SJCRH30 (cell line): ENCODE measurements around the gene PITPNC1. TPM values are rescaled to one million over a fixed set of nuclear protein-coding genes. Genes with fewer than 3 reads are reported as not detected.
"Not testable (repeated sequence)": the region's sequence is repeated elsewhere in the genome, so short reads cannot be mapped to it uniquely, and the experiment has no call there.

Experiments
- DNase-seq, 2 experiments: peaks; one replicate each; pipeline ENCODE4 v3.0.0-alpha.2; 2015 to 2020
- H3K27ac ChIP-seq: fragments of 250-450 bp; sonication (Bioruptor Pico); 2 replicates; pipeline ENCODE4 v1.5.1; 2020; ENCODE audit warnings: mild to moderate bottlenecking, moderate library complexity
- H3K27me3 ChIP-seq: fragments of 250-450 bp; sonication (Bioruptor Pico); 2 replicates; pipeline ENCODE4 v1.5.1; 2020; ENCODE audit warnings: mild to moderate bottlenecking, moderate library complexity
- H3K36me3 ChIP-seq: fragments of 250-450 bp; sonication (Bioruptor Pico); 2 replicates; pipeline ENCODE4 v1.5.1; 2020; ENCODE audit warnings: mild to moderate bottlenecking, moderate library complexity
- H3K4me1 ChIP-seq: fragments of 250-450 bp; sonication (Bioruptor Pico); 2 replicates; pipeline ENCODE4 v1.5.1; 2020; ENCODE audit warnings: mild to moderate bottlenecking, moderate library complexity
- H3K4me3 ChIP-seq: fragments of 250-450 bp; sonication (Bioruptor Pico); 2 replicates; pipeline ENCODE4 v1.5.1; 2020; ENCODE audit warnings: mild to moderate bottlenecking, moderate library complexity
- H3K9me3 ChIP-seq: fragments of 250-450 bp; sonication (Bioruptor Pico); replicated peaks from 2 replicates; pipeline ENCODE4 v1.5.1; 2020; ENCODE audit warnings: mild to moderate bottlenecking, moderate library complexity
- total RNA-seq: library from RNA; depleted of rRNA; stranded (reverse); fragments of >200 nt; shearing (Covaris generic); gene quantifications from 2 replicates; pipeline ENCODE4 v1.2.3, GENCODE V29; 2014

Gene PITPNC1
- total RNA-seq, 1 experiment from 2014 or later, result 3.5 TPM

- Histone ChIP-seq H3K27me3 (no peaks in the 10 kb centered on the region), H3K27ac (no peak overlapping the region), H3K4me3 (no peak overlapping the region), H3K9me3 (no peaks in the 10 kb centered on the region), H3K4me1 (no peaks in the 10 kb centered on the region), H3K36me3 (no peaks in the 10 kb centered on the region)
- DNase-seq, result no peak
These were observed 305.1 kb downstream of the PITPNC1 start for GRCh38 chr17:67682196-67682595.

- H3K4me1 ChIP-seq, result no peaks in the 10 kb centered on the region
- no peaks in the 10 kb centered on the region for H3K9me3 ChIP-seq
- H3K4me3 ChIP-seq, result no peak overlapping the region
- no peak for DNase-seq
- H3K36me3 ChIP-seq, result no peaks in the 10 kb centered on the region
- H3K27me3 ChIP-seq, result no peaks in the 10 kb centered on the region
- H3K27ac ChIP-seq, result no peak overlapping the region
These were observed 308.3 kb downstream of the PITPNC1 start for GRCh38 chr17:67685351-67685750.

DNA sequence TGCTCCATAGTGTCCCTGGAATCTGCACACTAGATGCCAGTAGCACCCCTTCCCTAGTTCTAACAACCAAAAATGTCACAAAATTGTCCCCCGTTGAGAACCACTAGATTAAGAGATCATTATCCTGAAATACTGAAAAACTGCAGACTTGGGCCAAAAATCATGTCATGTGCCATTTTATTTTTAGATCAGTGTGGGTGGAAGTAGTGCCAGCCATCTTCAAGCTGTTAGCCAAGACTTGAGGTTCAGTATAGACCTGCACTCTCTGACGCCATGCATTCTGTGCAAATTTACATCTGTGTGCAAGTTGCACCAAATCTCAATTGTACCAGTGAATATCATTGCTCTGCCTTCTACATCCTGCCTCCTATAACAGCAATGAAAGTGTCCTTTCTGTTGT, 309.2 kb downstream of the PITPNC1 start:
- no peak overlapping the region for H3K27ac ChIP-seq
- no peaks in the 10 kb centered on the region for H3K4me1 ChIP-seq
- H3K36me3 ChIP-seq, result no peaks in the 10 kb centered on the region
- no peak for DNase-seq
- H3K9me3 ChIP-seq, result no peaks in the 10 kb centered on the region
- H3K4me3 ChIP-seq, result no peak overlapping the region
- no peaks in the 10 kb centered on the region for H3K27me3 ChIP-seq

DNA sequence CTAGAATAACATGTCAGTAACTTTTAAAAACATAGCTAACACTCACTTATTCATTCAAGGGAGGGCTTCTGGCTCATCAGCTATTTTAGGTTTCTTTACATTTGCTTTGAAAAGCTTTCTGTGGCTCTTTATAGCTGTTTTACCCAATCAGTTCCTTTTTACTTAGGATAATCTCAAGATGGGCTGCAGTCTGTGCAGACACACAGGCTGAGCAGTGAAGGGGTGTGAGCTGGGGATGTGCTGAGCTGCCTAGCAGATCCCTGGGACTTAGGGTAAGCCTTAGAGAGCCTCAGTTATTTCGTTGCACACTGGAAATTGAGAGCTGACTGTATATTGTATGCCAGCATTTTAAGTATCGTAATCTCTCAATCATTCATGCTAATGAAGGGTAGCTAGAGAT, 310.4 kb downstream of the PITPNC1 start:
- Histone ChIP-seq H3K9me3 (no peaks in the 10 kb centered on the region), H3K27ac (no peak overlapping the region), H3K36me3 (no peaks in the 10 kb centered on the region), H3K4me3 (no peak overlapping the region), H3K4me1 (no peaks in the 10 kb centered on the region), H3K27me3 (no peaks in the 10 kb centered on the region)
- DNase-seq, result no peak

GRCh38 chr17:67689534-67690177, 312.6 kb downstream of the PITPNC1 start:
- no peaks in the 10 kb centered on the region for H3K27me3 ChIP-seq
- H3K9me3 ChIP-seq, result no peaks in the 10 kb centered on the region
- no peaks in the 10 kb centered on the region for H3K36me3 ChIP-seq
- peak; percentile 38 to 82 for DNase-seq
- H3K27ac ChIP-seq, result no peak overlapping the region
- H3K4me1 ChIP-seq, result no peaks in the 10 kb centered on the region
- H3K4me3 ChIP-seq, result no peak overlapping the region

GRCh38 chr17:67693811-67694210, 316.7 kb downstream of the PITPNC1 start:
- Histone ChIP-seq H3K9me3 (no peaks in the 10 kb centered on the region), H3K4me3 (no peak overlapping the region), H3K27ac (no peak overlapping the region), H3K27me3 (no peaks in the 10 kb centered on the region), H3K4me1 (peaks cover 3% of the 10 kb centered on the region; the same call in 1 of the 2 replicates), H3K36me3 (no peaks in the 10 kb centered on the region)
- DNase-seq, result no peak

DNA sequence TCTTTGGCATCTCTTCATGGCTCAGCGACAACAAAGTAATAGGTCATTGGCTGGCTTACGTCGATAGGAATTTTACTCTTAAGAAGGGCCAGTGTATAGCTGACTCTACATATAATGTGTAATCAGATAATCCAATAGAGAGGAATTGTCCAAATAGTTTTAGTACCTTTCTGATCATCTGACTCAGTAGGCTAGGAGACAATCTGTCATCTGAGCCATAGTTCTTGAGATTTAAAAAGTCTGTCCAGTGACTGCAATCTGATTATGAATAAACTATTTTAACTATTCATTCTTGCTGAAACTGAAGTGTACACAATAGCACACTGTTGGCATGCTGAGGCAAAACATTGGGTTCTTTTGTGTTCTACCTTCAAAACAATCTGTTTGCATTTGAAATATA, 319.3 kb downstream of the PITPNC1 start:
- peaks cover 3% of the 10 kb centered on the region; the same call in 1 of the 2 replicates for H3K4me1 ChIP-seq
- H3K27me3 ChIP-seq, result no peaks in the 10 kb centered on the region
- no peaks in the 10 kb centered on the region for H3K36me3 ChIP-seq
- no peak overlapping the region for H3K27ac ChIP-seq
- no peak overlapping the region for H3K4me3 ChIP-seq
- no peak for DNase-seq
- no peaks in the 10 kb centered on the region for H3K9me3 ChIP-seq

GRCh38 chr17:67696853-67697498, 319.9 kb downstream of the PITPNC1 start:
- Histone ChIP-seq H3K4me1 (peaks cover 3% of the 10 kb centered on the region; the same call in 1 of the 2 replicates), H3K4me3 (no peak overlapping the region)

DNA sequence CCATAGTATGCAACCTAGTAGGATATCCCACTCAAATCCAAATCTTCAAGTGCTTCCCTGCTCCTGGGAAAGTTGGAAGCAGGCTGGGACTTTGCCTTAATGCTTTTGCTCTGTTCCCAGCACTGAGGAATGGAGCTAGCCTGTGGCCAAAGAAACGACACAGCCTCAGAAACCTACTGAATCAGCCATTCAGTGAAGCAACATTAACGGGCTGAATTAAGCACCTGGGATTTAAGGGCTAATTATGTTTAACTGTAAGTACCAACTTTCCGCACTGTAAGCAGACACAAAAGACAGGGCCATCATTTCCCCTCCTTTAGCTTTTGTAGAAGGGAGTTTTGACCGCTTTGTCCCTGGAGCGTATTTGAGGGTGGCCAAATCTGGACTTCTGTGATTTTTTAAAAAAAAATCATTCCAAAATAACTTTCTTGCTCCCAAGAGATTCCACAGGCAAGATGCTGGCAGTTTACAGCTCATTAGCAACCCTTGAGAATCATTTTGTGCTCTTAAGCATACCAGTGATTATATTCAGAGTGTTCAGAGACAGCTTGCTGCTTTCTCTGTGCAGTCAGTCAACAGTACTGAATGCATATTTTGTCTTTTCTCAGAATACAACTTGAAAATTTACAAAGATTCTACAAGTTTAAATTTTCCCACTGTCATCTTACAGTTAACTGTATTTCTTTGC, 323.1 kb downstream of the PITPNC1 start:
- H3K4me1 ChIP-seq, result peaks cover 3% of the 10 kb centered on the region; the same call in 1 of the 2 replicates
- no peak for DNase-seq
- H3K27ac ChIP-seq, result no peak overlapping the region
- H3K4me3 ChIP-seq, result no peak overlapping the region
- no peaks in the 10 kb centered on the region for H3K27me3 ChIP-seq
- H3K9me3 ChIP-seq, result no peaks in the 10 kb centered on the region
- no peaks in the 10 kb centered on the region for H3K36me3 ChIP-seq

More at GRCh38 chr17:67696853-67697498, 319.9 kb downstream of the PITPNC1 start:
- no peaks in the 10 kb centered on the region for H3K36me3 ChIP-seq
- no peaks in the 10 kb centered on the region for H3K9me3 ChIP-seq
- no peak for DNase-seq
- no peak overlapping the region for H3K27ac ChIP-seq
- H3K27me3 ChIP-seq, result no peaks in the 10 kb centered on the region

DNA sequence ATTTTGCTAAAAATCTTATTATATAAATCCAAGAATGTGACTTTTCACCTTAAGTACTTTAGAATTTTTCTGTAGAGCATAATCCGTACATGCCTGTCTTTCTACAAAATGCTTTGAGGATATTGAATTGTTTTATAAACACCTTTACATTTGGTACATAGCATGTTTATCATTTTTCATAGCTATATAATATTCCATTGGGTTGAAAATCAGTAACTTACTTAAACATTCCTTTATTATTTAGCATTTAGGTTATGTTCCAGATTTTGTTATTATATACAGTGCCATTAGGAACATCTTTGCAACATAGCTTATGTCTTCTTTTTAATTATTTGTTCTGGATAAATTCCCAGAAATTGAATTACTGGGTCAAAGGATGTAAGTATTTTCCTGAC, 323.6 kb downstream of the PITPNC1 start:
- Histone ChIP-seq H3K9me3 (no peaks in the 10 kb centered on the region), H3K4me3 (no peak overlapping the region), H3K27me3 (no peaks in the 10 kb centered on the region), H3K36me3 (no peaks in the 10 kb centered on the region), H3K4me1 (peaks cover 3% of the 10 kb centered on the region; the same call in 1 of the 2 replicates), H3K27ac (no peak overlapping the region)
- DNase-seq, result no peak

GRCh38 chr17:67702861-67703260, 325.8 kb downstream of the PITPNC1 start:
- not testable (repeated sequence) for H3K27me3 ChIP-seq, H3K9me3 ChIP-seq, H3K4me3 ChIP-seq, H3K27ac ChIP-seq, H3K36me3 ChIP-seq, H3K4me1 ChIP-seq, DNase-seq

- Histone ChIP-seq H3K36me3 (no peaks in the 10 kb centered on the region), H3K9me3 (no peaks in the 10 kb centered on the region), H3K4me1 (no peaks in the 10 kb centered on the region), H3K4me3 (no peak overlapping the region), H3K27me3 (no peaks in the 10 kb centered on the region), H3K27ac (no peak overlapping the region)
- no peak for DNase-seq
These were observed 330.4 kb downstream of the PITPNC1 start for GRCh38 chr17:67707442-67707841.

DNA sequence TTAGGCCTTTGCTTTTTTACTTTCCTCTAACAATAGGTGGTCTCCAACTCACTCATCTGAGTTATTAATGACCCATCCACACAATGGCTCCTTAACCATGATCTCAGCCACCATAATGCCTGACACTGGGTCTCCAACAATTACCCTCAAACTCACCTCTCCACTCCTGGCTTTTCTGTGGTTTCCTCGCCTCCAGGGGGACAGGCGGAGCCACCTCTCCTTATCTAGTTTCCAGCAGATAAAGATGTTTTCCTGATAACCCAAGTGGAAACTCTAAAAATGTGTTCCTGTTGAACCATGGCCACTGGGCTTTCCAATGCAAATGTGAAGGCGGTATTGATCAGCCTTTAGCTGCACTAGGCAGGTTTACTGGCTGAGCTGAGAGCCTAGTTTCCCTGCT, 331.3 kb downstream of the PITPNC1 start:
- DNase-seq, result no peak
- Histone ChIP-seq H3K27me3 (no peaks in the 10 kb centered on the region), H3K36me3 (no peaks in the 10 kb centered on the region), H3K9me3 (no peaks in the 10 kb centered on the region), H3K4me3 (no peak overlapping the region), H3K27ac (no peak overlapping the region), H3K4me1 (no peaks in the 10 kb centered on the region)

DNA sequence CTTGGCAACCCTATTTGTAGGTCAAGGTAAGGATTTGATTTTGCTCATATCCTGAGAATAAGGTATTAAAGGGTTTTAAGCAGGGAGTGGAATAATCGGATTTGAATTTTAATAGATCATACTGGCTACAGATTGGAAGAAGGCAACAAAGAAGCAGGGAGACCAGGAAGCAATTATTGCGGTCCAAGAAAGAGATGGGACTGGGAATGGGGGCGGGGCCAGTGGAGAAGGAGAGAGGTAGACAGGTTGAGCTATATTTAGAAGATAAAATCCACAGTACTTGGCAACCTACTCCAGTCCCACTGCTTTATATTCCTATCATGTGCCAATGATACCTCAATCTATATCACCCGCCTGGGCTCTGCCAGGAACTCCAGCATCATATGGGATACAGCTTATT, 334.8 kb downstream of the PITPNC1 start:
- Histone ChIP-seq H3K9me3 (no peaks in the 10 kb centered on the region), H3K4me3 (no peak overlapping the region), H3K4me1 (0 out of 2 replicates have a peak, but pooled peaks cover under 1% of the 10 kb centered on the region), H3K27me3 (no peaks in the 10 kb centered on the region), H3K36me3 (no peaks in the 10 kb centered on the region), H3K27ac (no peak overlapping the region)
- DNase-seq, result no peak

DNA sequence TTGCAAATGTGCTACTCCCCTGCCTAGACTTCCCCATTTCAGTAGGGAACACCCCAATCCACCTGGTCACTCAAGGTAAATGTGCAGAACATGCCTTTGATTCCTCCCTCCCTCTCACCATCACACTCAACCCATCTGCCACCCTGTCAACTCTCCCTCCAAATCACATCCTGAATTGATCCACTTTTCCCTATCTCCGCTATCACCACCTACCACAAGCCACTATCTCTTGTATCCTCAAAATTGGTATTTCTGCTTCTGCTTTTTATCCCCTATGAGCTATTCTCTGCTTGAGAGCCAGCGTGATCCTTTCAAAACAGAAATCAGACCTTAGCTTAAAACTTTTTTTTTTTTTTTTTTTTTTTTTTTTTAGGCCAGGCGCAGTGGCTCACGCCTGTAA, 335.3 kb downstream of the PITPNC1 start:
- DNase-seq, result no peak
- no peaks in the 10 kb centered on the region for H3K9me3 ChIP-seq
- no peaks in the 10 kb centered on the region for H3K27me3 ChIP-seq
- no peak overlapping the region for H3K27ac ChIP-seq
- H3K4me1 ChIP-seq, result 0 out of 2 replicates have a peak, but pooled peaks cover 2% of the 10 kb centered on the region
- H3K4me3 ChIP-seq, result no peak overlapping the region
- H3K36me3 ChIP-seq, result no peaks in the 10 kb centered on the region
